ENCODE data around the gene SETX.
A peak's percentile ranks its signal among the peaks of the same experiment; 100 is the strongest.
"Not testable (repeated sequence)": the region's sequence is repeated elsewhere in the genome, so short reads cannot be mapped to it uniquely, and the experiment has no call there.

SETX gene

DNA sequence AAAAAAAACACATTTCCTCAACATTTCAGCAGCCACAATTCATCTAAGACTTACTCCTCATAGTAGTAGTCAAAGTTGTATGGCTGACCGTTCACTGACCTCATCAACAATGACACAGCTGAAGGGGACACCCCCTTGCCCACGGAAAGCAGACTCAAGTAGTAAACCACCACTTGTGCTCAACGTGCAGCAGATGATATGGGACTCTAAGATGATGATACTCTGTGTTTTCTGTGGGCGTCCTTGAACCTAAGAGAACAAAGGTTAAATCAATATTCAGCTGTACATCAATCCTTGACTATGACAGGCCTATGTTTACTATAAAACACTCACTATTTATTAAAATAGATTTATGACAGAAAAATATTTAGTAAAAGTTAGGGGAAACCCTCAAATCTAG, 71.6 kb downstream of the SETX start:
- Histone ChIP-seq H3K27ac (no peak overlapping the region), H4K20me1 (ENCODE audit: insufficient read depth) (no peaks in the 10 kb centered on the region), H3K79me2 (ENCODE audit: insufficient read depth, low read depth) (no peaks in the 10 kb centered on the region), H3K4me3 (IDR thresholded peaks at IDR 0.05; ENCODE audit: insufficient read depth, low read depth, low read length) (no peak overlapping the region), H3K9ac (no peak overlapping the region), H3K4me2 (no peak overlapping the region), H3K4me1 (ENCODE audit: low read depth, poor library complexity, severe bottlenecking) (peaks cover 18% of the 10 kb centered on the region), H2AFZ (ENCODE audit: low read depth) (no peak overlapping the region), H3K36me3 (ENCODE audit: insufficient read depth) (peaks cover 4% of the 10 kb centered on the region; the same call in 1 of the 2 replicates), H3K27me3 (ENCODE audit: insufficient read depth, low read depth) (no peaks in the 10 kb centered on the region)
- TF ChIP-seq, protein P1, sequence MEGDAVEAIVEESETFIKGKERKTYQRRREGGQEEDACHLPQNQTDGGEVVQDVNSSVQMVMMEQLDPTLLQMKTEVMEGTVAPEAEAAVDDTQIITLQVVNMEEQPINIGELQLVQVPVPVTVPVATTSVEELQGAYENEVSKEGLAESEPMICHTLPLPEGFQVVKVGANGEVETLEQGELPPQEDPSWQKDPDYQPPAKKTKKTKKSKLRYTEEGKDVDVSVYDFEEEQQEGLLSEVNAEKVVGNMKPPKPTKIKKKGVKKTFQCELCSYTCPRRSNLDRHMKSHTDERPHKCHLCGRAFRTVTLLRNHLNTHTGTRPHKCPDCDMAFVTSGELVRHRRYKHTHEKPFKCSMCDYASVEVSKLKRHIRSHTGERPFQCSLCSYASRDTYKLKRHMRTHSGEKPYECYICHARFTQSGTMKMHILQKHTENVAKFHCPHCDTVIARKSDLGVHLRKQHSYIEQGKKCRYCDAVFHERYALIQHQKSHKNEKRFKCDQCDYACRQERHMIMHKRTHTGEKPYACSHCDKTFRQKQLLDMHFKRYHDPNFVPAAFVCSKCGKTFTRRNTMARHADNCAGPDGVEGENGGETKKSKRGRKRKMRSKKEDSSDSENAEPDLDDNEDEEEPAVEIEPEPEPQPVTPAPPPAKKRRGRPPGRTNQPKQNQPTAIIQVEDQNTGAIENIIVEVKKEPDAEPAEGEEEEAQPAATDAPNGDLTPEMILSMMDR (conservative IDR thresholded peaks at IDR 0.05; ENCODE audit: low read depth, low read length) = no peak

DNA sequence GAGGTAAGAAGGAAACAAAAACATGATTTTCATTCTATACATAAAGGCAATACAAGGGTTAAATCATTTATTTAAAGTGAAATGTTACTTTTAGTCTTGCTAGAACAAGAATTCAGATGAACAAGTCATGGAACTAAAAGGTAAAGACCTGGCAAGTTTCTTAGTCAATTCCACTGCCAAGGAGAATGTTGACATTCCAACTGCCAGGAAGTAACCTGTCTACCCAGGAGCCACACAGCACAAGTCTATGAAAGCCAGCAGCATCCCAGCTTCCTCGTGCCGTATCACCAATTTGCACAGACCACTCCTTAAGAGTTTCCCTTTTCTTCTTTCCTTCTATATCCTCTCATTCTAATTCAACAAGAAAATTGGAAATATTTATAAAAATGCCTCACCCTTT, 79.9 kb downstream of the SETX start:
- H3K27ac ChIP-seq = no peak overlapping the region
- H3K4me2 ChIP-seq = no peak overlapping the region
- H3K36me3 ChIP-seq (ENCODE audit: insufficient read depth) = peaks cover 13% of the 10 kb centered on the region; the same call in 1 of the 2 replicates
- TF ChIP-seq, protein P1 (conservative IDR thresholded peaks at IDR 0.05; ENCODE audit: low read depth, low read length) = no peak
- H3K4me3 ChIP-seq (IDR thresholded peaks at IDR 0.05; ENCODE audit: insufficient read depth, low read depth, low read length) = no peak overlapping the region
- no peaks in the 10 kb centered on the region for H4K20me1 ChIP-seq (ENCODE audit: insufficient read depth)
- H2AFZ ChIP-seq (ENCODE audit: low read depth) = no peak overlapping the region
- H3K9ac ChIP-seq = no peak overlapping the region
- H3K79me2 ChIP-seq (ENCODE audit: insufficient read depth, low read depth) = no peaks in the 10 kb centered on the region
- H3K27me3 ChIP-seq (ENCODE audit: insufficient read depth, low read depth) = no peaks in the 10 kb centered on the region
- H3K4me1 ChIP-seq (ENCODE audit: low read depth, poor library complexity, severe bottlenecking) = no peaks in the 10 kb centered on the region

DNA sequence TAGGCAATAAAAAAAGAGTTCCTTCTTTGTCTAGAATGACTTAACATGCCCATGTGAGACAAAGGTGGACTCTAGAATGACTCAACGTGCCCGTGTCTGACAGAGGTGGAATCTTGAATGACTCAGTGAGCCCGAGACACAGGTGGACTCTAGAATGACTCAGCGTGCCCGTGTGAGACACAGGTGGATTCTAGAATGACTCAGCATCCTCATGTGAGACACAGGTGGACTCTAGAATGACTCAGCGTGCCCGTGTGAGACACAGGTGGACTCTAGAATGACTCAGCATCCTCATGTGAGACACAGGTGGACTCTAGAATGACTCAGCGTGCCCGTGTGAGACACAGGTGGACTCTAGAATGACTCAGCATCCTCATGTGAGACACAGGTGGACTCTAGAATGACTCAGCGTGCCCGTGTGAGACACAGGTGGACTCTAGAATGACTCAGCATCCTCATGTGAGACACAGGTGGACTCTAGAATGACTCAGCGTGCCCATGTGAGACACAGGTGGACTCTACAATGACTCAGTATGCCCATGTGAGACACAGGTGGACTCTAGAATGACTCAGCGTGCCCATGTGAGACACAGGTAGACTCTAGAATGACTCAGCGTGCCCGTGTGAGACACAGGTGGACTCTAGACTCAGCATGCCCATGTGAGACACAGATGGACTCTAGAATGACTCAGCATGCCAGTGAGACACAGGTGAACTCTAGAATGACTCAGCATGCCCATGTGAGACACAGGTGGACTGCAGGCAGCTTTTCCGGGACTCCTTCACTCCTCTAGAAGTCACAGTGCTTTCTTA, 84.9 kb downstream of the SETX start:
- not testable (repeated sequence) for H3K9ac ChIP-seq; H3K36me3 ChIP-seq (ENCODE audit: insufficient read depth)
- H3K27ac ChIP-seq = peak overlapping the region; percentile 78

DNA sequence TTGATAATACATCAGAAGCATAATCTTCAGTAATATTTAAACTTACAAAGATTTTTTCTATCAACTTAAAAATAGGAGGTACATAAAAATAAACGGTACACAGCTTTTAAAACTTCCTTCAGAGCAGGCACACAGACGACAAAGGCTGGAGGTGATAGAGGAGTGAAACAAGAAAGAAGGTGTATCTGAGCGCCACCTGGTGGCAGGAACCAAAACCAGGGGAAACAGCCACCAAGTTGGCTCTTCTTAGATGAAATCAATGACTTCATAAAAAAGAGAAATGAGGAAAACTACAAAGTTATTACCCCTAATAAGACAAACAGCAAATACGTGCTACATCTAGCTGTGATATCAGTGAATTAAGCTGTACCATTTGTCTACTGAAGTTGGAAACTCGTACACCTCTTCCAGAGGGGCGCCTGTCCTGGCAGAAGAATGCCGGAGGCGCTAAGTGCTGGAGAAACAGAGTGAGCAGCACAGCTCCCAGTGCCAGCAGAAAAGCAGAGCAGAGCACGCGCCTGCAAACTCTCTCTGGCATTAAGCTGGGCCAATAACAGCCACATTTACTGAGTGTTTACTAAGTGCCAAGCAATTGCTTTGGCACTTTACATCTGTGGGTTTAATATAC, 85.9 kb downstream of the SETX start:
- Histone ChIP-seq H3K4me2 (no peak overlapping the region), H3K36me3 (ENCODE audit: insufficient read depth) (no peaks in the 10 kb centered on the region), H3K79me2 (ENCODE audit: insufficient read depth, low read depth) (no peaks in the 10 kb centered on the region), H4K20me1 (ENCODE audit: insufficient read depth) (no peaks in the 10 kb centered on the region), H3K9ac (no peak overlapping the region), H3K27me3 (ENCODE audit: insufficient read depth, low read depth) (no peaks in the 10 kb centered on the region), H2AFZ (ENCODE audit: low read depth) (no peak overlapping the region), H3K4me3 (IDR thresholded peaks at IDR 0.05; ENCODE audit: insufficient read depth, low read depth, low read length) (no peak overlapping the region), H3K4me1 (ENCODE audit: low read depth, poor library complexity, severe bottlenecking) (peaks cover 4% of the 10 kb centered on the region), H3K27ac (peak overlapping the region; percentile 63; the same call in 1 of the 2 replicates)
- TF ChIP-seq, protein P1 (conservative IDR thresholded peaks at IDR 0.05; ENCODE audit: low read depth, low read length) = peak; percentile 87

More for the DNA sequence above, 84.9 kb downstream of the SETX start:
- not testable (repeated sequence) for H2AFZ ChIP-seq (ENCODE audit: low read depth); H4K20me1 ChIP-seq (ENCODE audit: insufficient read depth); H3K4me3 ChIP-seq (IDR thresholded peaks at IDR 0.05; ENCODE audit: insufficient read depth, low read depth, low read length); H3K27me3 ChIP-seq (ENCODE audit: insufficient read depth, low read depth); H3K4me1 ChIP-seq (ENCODE audit: low read depth, poor library complexity, severe bottlenecking); H3K79me2 ChIP-seq (ENCODE audit: insufficient read depth, low read depth); H3K4me2 ChIP-seq

DNA sequence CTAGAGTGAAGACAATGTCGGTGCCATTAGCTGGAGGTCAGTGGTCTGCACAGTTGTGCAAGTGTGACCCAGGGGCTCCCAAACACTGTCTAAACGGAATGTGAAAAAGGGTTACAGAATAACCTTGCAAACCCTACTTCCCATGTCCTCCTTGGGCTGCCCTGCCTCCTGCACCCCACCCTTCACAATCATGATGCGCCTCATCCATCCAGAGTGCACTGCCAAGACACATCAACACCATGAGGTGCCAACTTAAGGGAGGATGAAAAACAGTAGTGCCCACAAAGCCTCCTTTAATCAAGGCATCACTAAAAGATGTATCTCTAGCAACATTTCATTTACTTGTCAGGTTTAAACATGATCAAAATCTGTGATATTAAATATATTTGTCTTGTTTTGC, 87.1 kb downstream of the SETX start:
- Histone ChIP-seq H3K27me3 (ENCODE audit: insufficient read depth, low read depth) (no peaks in the 10 kb centered on the region), H3K9ac (no peak overlapping the region), H3K36me3 (ENCODE audit: insufficient read depth) (no peaks in the 10 kb centered on the region), H3K4me1 (ENCODE audit: low read depth, poor library complexity, severe bottlenecking) (peaks cover 4% of the 10 kb centered on the region), H3K4me3 (IDR thresholded peaks at IDR 0.05; ENCODE audit: insufficient read depth, low read depth, low read length) (no peak overlapping the region), H3K4me2 (no peak overlapping the region), H3K27ac (no peak overlapping the region), H4K20me1 (ENCODE audit: insufficient read depth) (no peaks in the 10 kb centered on the region), H3K79me2 (ENCODE audit: insufficient read depth, low read depth) (no peaks in the 10 kb centered on the region), H2AFZ (ENCODE audit: low read depth) (no peak overlapping the region)
- TF ChIP-seq, protein P1 (conservative IDR thresholded peaks at IDR 0.05; ENCODE audit: low read depth, low read length) = no peak
